Inferior parietal cortex (tissue), 1 donor: ENCODE measurements around the gene PCCA.
A peak's percentile ranks its signal among the peaks of the same experiment; 100 is the strongest.
"Not testable (repeated sequence)": the region's sequence is repeated elsewhere in the genome, so short reads cannot be mapped to it uniquely, and the experiment has no call there.

ENCODE experiments used
- DNase-seq: peaks from one replicate; pipeline ENCODE4 v3.0.0-alpha.2; 2016; ENCODE audit errors: extremely low spot score

PCCA gene

GRCh38 chr13:100361504-100361903 is 272.6 kb downstream of the PCCA start:
- DNase-seq: no peak

- no peak for DNase-seq
Observed at GRCh38 chr13:100362371-100362770, 273.5 kb downstream of the PCCA start.

GRCh38 chr13:100362781-100363180 is 273.9 kb downstream of the PCCA start:
- no peak for DNase-seq

GRCh38 chr13:100363285-100363711 is 274.4 kb downstream of the PCCA start:
- no peak for DNase-seq

- no peak for DNase-seq
Observed at GRCh38 chr13:100363874-100364273, 275.0 kb downstream of the PCCA start.

- no peak for DNase-seq
Observed at GRCh38 chr13:100364591-100364990, 275.7 kb downstream of the PCCA start.

- DNase-seq: no peak
Observed at GRCh38 chr13:100365680-100366079, 276.8 kb downstream of the PCCA start.

- DNase-seq: no peak
Observed at GRCh38 chr13:100378533-100378932, 289.6 kb downstream of the PCCA start.

- DNase-seq: no peak
Observed at GRCh38 chr13:100381595-100382224, 292.8 kb downstream of the PCCA start.

GRCh38 chr13:100382785-100383184 is 293.9 kb downstream of the PCCA start:
- no peak for DNase-seq

- DNase-seq: no peak
Observed at GRCh38 chr13:100387416-100387815, 298.5 kb downstream of the PCCA start.

- DNase-seq: not testable (repeated sequence)
Observed at GRCh38 chr13:100388150-100388549, 299.3 kb downstream of the PCCA start.

- no peak for DNase-seq
Observed at GRCh38 chr13:100388923-100389322, 300.0 kb downstream of the PCCA start.

- no peak for DNase-seq
Observed at GRCh38 chr13:100389617-100390016, 300.7 kb downstream of the PCCA start.

- DNase-seq: peak; percentile 14
Observed at GRCh38 chr13:100392709-100393630, 304.1 kb downstream of the PCCA start.

- peak; percentile 21 for DNase-seq
Observed at GRCh38 chr13:100394005-100394695, 305.3 kb downstream of the PCCA start.

GRCh38 chr13:100395698-100396373 is 306.9 kb downstream of the PCCA start:
- no peak for DNase-seq

GRCh38 chr13:100396776-100397175 is 307.9 kb downstream of the PCCA start:
- DNase-seq: no peak

GRCh38 chr13:100397627-100398026 is 308.7 kb downstream of the PCCA start:
- DNase-seq: no peak

- no peak for DNase-seq
Observed at GRCh38 chr13:100398360-100398759, 309.5 kb downstream of the PCCA start.

GRCh38 chr13:100399455-100399854 is 310.6 kb downstream of the PCCA start:
- DNase-seq: no peak

GRCh38 chr13:100403675-100404074 is 314.8 kb downstream of the PCCA start:
- no peak for DNase-seq
